K562 (cell line): ENCODE measurements around the gene MARCHF5. TPM values are rescaled to one million over a fixed set of nuclear protein-coding genes. Genes with fewer than 3 reads are reported as not detected.

ENCODE experiments used
- KDM1A ChIP-seq, 2 experiments: fragments of 450-650 bp; IDR thresholded peaks; 2 replicates each; pipeline ENCODE4 v1.6.1; 2016; ENCODE audit warnings: mild to moderate bottlenecking in 2 of 2
- SMARCB1 ChIP-seq: IDR thresholded peaks from 2 replicates; pipeline ENCODE4 v1.6.1; 2011; ENCODE audit warnings: improper control_type of control experiment, low read depth; ENCODE audit not compliant: insufficient read length
- TFAM ChIP-seq: fragments of 250-450 bp; sonication (Bioruptor Pico); conservative IDR thresholded peaks from 2 replicates; pipeline ENCODE4 v1.5.0; 2021; ENCODE audit warnings: mild to moderate bottlenecking, moderate library complexity
- THRAP3 ChIP-seq: fragments of 450-650 bp; IDR thresholded peaks from 2 replicates; pipeline ENCODE4 v1.6.1; 2016; ENCODE audit warnings: mild to moderate bottlenecking, inconsistent platforms, borderline replicate concordance
- polyA plus RNA-seq, 8 experiments: library from polyadenylated mRNA; depleted of rRNA in 4 of 8; stranded (reverse) in 5 of 8; unstranded in 3 of 8; fragments of >200 nt; fragmentation: Nextera tagmentation in 2 of 8; fragmentation: Illumina TruSeq in 1 of 8; extraction: Ambion mirVana in 2 of 8; extraction: Trizol in 1 of 8; gene quantifications; 2 replicates each; pipeline versions ENCODE4 v1.2.1 to v1.2.3, GENCODE V29; 2011 to 2014; ENCODE audit warnings: inconsistent platforms in 1 of 8, missing spikeins in 1 of 8
- total RNA-seq, 7 experiments: library from RNA; depleted of rRNA in 6 of 7; stranded (reverse); fragments of >200 nt in 6 of 7; fragmentation: Illumina TruSeq in 2 of 7; extraction: Trizol in 2 of 7; gene quantifications; 2 replicates each; pipeline versions ENCODE4 v1.2.1 to v1.2.3, GENCODE V29; 2011 to 2021; ENCODE audit warnings: low replicate concordance in 1 of 7
- TF ChIP-seq, protein P1 (sequence below): sonication (generic); formaldehyde crosslinking; IDR thresholded peaks from 2 replicates; pipeline ENCODE4 v1.8.0; 2023; ENCODE audit warnings: mild to moderate bottlenecking, missing genetic modification reagents
- TF ChIP-seq, protein P2 (sequence below): IDR thresholded peaks from 3 replicates; pipeline ENCODE4 v1.6.1; 2011; ENCODE audit warnings: borderline replicate concordance, mild to moderate bottlenecking; ENCODE audit not compliant: insufficient read length, insufficient read depth

The MARCHF5 gene
- total and polyA plus RNA-seq, 9 of the 15 experiments (the other 6 are each of a cell fraction or from before 2014, with no cell fraction given) = 3.4 to 27.2 (median 11.5) TPM

DNA sequence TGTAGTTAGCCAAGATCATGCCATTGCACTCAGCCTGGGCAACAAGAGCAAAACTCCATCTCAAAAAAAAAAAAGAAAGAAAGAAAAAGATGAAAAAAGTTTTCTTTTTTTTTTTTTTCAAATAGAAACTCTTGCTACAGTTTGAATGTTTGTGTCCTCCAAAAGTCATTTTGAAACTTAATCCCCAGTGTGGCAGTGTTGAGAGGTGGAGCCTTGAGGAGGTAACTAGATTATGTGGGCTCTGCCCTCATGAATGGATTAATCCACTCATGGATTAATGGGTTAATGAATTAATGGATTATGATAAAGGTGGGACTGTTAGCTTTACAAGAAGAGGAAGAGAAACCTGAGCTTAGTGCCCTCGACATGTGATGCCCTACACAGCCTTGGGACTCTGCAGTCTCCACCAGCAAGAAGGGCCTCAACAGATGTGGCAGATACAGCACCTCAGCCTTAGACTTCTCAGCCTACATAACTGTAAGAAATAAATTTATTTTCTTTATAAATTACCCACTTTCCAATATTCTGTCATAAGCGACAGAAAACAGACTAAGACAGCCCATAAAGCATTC is 25.2 kb upstream of the MARCHF5 start (continued):
- TF ChIP-seq, protein P1, sequence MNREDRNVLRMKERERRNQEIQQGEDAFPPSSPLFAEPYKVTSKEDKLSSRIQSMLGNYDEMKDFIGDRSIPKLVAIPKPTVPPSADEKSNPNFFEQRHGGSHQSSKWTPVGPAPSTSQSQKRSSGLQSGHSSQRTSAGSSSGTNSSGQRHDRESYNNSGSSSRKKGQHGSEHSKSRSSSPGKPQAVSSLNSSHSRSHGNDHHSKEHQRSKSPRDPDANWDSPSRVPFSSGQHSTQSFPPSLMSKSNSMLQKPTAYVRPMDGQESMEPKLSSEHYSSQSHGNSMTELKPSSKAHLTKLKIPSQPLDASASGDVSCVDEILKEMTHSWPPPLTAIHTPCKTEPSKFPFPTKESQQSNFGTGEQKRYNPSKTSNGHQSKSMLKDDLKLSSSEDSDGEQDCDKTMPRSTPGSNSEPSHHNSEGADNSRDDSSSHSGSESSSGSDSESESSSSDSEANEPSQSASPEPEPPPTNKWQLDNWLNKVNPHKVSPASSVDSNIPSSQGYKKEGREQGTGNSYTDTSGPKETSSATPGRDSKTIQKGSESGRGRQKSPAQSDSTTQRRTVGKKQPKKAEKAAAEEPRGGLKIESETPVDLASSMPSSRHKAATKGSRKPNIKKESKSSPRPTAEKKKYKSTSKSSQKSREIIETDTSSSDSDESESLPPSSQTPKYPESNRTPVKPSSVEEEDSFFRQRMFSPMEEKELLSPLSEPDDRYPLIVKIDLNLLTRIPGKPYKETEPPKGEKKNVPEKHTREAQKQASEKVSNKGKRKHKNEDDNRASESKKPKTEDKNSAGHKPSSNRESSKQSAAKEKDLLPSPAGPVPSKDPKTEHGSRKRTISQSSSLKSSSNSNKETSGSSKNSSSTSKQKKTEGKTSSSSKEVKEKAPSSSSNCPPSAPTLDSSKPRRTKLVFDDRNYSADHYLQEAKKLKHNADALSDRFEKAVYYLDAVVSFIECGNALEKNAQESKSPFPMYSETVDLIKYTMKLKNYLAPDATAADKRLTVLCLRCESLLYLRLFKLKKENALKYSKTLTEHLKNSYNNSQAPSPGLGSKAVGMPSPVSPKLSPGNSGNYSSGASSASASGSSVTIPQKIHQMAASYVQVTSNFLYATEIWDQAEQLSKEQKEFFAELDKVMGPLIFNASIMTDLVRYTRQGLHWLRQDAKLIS (CRISPR knock-in tag) = no peak
- no peak for TF ChIP-seq SMARCB1
- TF ChIP-seq TFAM (CRISPR knock-in tag) = no peak
- no peak for TF ChIP-seq KDM1A (IDR thresholded peaks at IDR 0.05)
- no peak for TF ChIP-seq THRAP3
- TF ChIP-seq, protein P2, sequence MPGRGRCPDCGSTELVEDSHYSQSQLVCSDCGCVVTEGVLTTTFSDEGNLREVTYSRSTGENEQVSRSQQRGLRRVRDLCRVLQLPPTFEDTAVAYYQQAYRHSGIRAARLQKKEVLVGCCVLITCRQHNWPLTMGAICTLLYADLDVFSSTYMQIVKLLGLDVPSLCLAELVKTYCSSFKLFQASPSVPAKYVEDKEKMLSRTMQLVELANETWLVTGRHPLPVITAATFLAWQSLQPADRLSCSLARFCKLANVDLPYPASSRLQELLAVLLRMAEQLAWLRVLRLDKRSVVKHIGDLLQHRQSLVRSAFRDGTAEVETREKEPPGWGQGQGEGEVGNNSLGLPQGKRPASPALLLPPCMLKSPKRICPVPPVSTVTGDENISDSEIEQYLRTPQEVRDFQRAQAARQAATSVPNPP = no peak
